ENCODE data around the gene GDPD5.

Gene GDPD5

GRCh38 chr11:75437966-75438659 lies 87.6 kb downstream of the GDPD5 start:
- no peak overlapping the region for H3K4me3 ChIP-seq (ENCODE audit: low read depth, low read length)
- peaks cover 8% of the 10 kb centered on the region for H3K27me3 ChIP-seq (ENCODE audit: control insufficient read depth, insufficient read depth, low read length)
- no peaks in the 10 kb centered on the region for H3K36me3 ChIP-seq (ENCODE audit: control insufficient read depth, insufficient read depth, low read length)
- H3K9me3 ChIP-seq (ENCODE audit: control insufficient read depth, insufficient read depth, low read length): no peaks in the 10 kb centered on the region
- H3K9ac ChIP-seq (ENCODE audit: low read depth, low read length): no peak overlapping the region
- H3K27ac ChIP-seq (ENCODE audit: low read depth, low read length): no peak overlapping the region
- H3K4me1 ChIP-seq (ENCODE audit: control insufficient read depth, insufficient read depth, low read length): peaks cover 6% of the 10 kb centered on the region; the same call in 1 of the 2 replicates

GRCh38 chr11:75436806-75437205 lies 88.9 kb downstream of the GDPD5 start:
- H3K9ac ChIP-seq (ENCODE audit: low read depth, low read length): no peak overlapping the region
- no peak overlapping the region for H3K27ac ChIP-seq (ENCODE audit: low read depth, low read length)
- peaks cover 22% of the 10 kb centered on the region for H3K27me3 ChIP-seq (ENCODE audit: control insufficient read depth, insufficient read depth, low read length)
- H3K36me3 ChIP-seq (ENCODE audit: control insufficient read depth, insufficient read depth, low read length): no peaks in the 10 kb centered on the region
- H3K4me1 ChIP-seq (ENCODE audit: control insufficient read depth, insufficient read depth, low read length): peaks cover 10% of the 10 kb centered on the region; the same call in 1 of the 2 replicates
- no peaks in the 10 kb centered on the region for H3K9me3 ChIP-seq (ENCODE audit: control insufficient read depth, insufficient read depth, low read length)
- no peak overlapping the region for H3K4me3 ChIP-seq (ENCODE audit: low read depth, low read length)

- Histone ChIP-seq H3K27ac (ENCODE audit: low read depth, low read length) (no peak overlapping the region), H3K27me3 (ENCODE audit: control insufficient read depth, insufficient read depth, low read length) (peaks cover 34% of the 10 kb centered on the region), H3K4me3 (ENCODE audit: low read depth, low read length) (no peak overlapping the region), H3K9ac (ENCODE audit: low read depth, low read length) (no peak overlapping the region), H3K4me1 (ENCODE audit: control insufficient read depth, insufficient read depth, low read length) (peaks cover 10% of the 10 kb centered on the region; the same call in 1 of the 2 replicates), H3K36me3 (ENCODE audit: control insufficient read depth, insufficient read depth, low read length) (no peaks in the 10 kb centered on the region), H3K9me3 (ENCODE audit: control insufficient read depth, insufficient read depth, low read length) (no peaks in the 10 kb centered on the region)
These were observed 90.2 kb downstream of the GDPD5 start for GRCh38 chr11:75435571-75435925.

GRCh38 chr11:75434886-75435570 lies 90.7 kb downstream of the GDPD5 start:
- H3K9me3 ChIP-seq (ENCODE audit: control insufficient read depth, insufficient read depth, low read length): no peaks in the 10 kb centered on the region
- H3K4me3 ChIP-seq (ENCODE audit: low read depth, low read length): no peak overlapping the region
- no peak overlapping the region for H3K27ac ChIP-seq (ENCODE audit: low read depth, low read length)
- H3K36me3 ChIP-seq (ENCODE audit: control insufficient read depth, insufficient read depth, low read length): no peaks in the 10 kb centered on the region
- peaks cover 39% of the 10 kb centered on the region for H3K27me3 ChIP-seq (ENCODE audit: control insufficient read depth, insufficient read depth, low read length)
- no peak overlapping the region for H3K9ac ChIP-seq (ENCODE audit: low read depth, low read length)
- peaks cover 10% of the 10 kb centered on the region; the same call in 1 of the 2 replicates for H3K4me1 ChIP-seq (ENCODE audit: control insufficient read depth, insufficient read depth, low read length)

DNA sequence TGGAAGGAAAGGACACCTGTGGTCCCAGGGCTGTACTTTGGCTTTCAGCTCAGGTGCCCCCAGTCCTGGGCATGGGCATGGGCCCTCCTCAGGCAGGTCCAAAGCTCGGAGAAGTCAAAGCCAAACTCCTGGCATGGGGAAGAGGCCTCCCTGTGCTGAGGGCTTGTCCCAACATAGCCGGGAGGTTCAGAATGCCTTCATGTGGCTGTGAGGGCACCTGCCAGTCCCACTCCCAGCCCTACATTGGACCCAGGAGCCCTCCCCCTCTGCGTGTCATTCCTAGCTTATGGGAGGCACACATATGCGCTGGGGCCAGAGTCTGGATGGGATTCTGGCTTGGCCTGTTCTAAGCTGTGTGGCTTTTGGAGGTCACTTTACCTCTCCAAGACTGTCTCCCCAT lies 91.7 kb downstream of the GDPD5 start:
- Histone ChIP-seq H3K27me3 (ENCODE audit: control insufficient read depth, insufficient read depth, low read length) (peaks cover 49% of the 10 kb centered on the region), H3K27ac (ENCODE audit: low read depth, low read length) (no peak overlapping the region)

GRCh38 chr11:75433443-75433842 lies 92.3 kb downstream of the GDPD5 start:
- Histone ChIP-seq H3K36me3 (ENCODE audit: control insufficient read depth, insufficient read depth, low read length) (no peaks in the 10 kb centered on the region), H3K27ac (ENCODE audit: low read depth, low read length) (no peak overlapping the region), H3K4me3 (ENCODE audit: low read depth, low read length) (0 out of 2 replicates have a peak overlapping the region, but pooled peaks have one; percentile 41), H3K4me1 (ENCODE audit: control insufficient read depth, insufficient read depth, low read length) (peaks cover 7% of the 10 kb centered on the region; the same call in 1 of the 2 replicates), H3K27me3 (ENCODE audit: control insufficient read depth, insufficient read depth, low read length) (peaks cover 55% of the 10 kb centered on the region), H3K9ac (ENCODE audit: low read depth, low read length) (no peak overlapping the region), H3K9me3 (ENCODE audit: control insufficient read depth, insufficient read depth, low read length) (peaks cover 10% of the 10 kb centered on the region)

More for the DNA sequence above, 91.7 kb downstream of the GDPD5 start:
- H3K9me3 ChIP-seq (ENCODE audit: control insufficient read depth, insufficient read depth, low read length): peaks cover 6% of the 10 kb centered on the region
- H3K36me3 ChIP-seq (ENCODE audit: control insufficient read depth, insufficient read depth, low read length): no peaks in the 10 kb centered on the region
- no peak overlapping the region for H3K9ac ChIP-seq (ENCODE audit: low read depth, low read length)
- H3K4me1 ChIP-seq (ENCODE audit: control insufficient read depth, insufficient read depth, low read length): peaks cover 10% of the 10 kb centered on the region; the same call in 1 of the 2 replicates
- H3K4me3 ChIP-seq (ENCODE audit: low read depth, low read length): no peak overlapping the region

GRCh38 chr11:75432911-75433321 lies 92.8 kb downstream of the GDPD5 start, which contains the start of gene KLHL35:
KLHL35 (minus strand) TSS chr11:75433203; CDS start chr11:75430629, 2,574 bp downstream.
- Histone ChIP-seq H3K36me3 (ENCODE audit: control insufficient read depth, insufficient read depth, low read length) (no peaks in the 10 kb centered on the region), H3K4me3 (ENCODE audit: low read depth, low read length) (peak within 1 kb of the TSS; percentile 41; the same call in 1 of the 2 replicates), H3K9ac (ENCODE audit: low read depth, low read length) (no peak within 1 kb of the TSS), H3K27me3 (ENCODE audit: control insufficient read depth, insufficient read depth, low read length) (peaks cover 60% of the 10 kb centered on the region), H3K9me3 (ENCODE audit: control insufficient read depth, insufficient read depth, low read length) (peaks cover 10% of the 10 kb centered on the region), H3K4me1 (ENCODE audit: control insufficient read depth, insufficient read depth, low read length) (peaks cover 7% of the 10 kb centered on the region; the same call in 1 of the 2 replicates), H3K27ac (ENCODE audit: low read depth, low read length) (no peak within 1 kb of the TSS)

DNA sequence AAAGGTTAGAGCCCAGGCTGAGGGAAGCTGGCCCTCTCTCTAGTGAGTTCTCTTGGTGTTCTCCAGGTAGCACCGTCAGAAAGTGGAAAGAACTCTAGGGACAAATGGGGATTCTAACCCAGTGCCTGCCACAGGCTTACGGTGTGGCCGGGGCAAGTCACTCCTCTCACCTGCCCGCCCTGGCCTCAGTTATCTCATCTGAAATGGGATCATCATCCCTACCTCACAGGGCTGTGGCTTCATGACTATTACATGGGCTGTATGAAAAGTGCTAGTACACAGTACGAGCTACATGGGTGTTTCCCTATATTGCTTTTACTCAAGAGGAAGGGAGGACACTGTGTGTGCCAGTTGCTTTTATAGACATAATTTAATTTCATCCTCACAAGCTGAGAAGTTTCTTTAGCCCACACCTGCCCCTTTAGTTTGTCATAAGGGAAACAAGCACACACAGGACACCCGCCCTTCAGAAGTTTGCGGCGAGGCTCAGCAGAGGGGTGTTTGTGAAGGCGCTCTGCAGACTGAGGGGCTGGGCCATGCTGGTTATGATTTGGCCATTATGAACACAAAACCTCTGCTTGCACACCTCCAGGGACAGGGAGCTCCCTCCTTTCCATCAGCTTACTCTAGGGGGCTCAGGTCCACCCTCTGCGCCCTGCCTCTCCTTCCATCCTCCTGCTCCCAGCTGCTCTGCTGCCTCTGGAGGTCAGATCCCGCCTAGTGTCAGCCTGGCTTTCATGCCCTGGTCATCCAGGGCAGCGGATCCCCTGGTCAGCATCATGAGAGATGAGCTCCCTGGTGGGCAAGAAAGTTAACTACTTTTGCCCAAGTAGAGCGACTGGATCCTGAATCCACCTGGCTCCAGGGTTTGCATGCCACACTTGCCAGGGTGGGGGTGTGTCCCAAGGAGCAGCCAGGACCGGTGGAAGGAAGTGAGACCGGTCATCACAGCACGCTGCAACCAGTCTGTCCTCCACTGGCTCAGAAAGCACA lies 93.9 kb downstream of the GDPD5 start:
- H3K9ac ChIP-seq (ENCODE audit: low read depth, low read length): no peak overlapping the region
- peak overlapping the region; percentile 41; the same call in 1 of the 2 replicates for H3K4me3 ChIP-seq (ENCODE audit: low read depth, low read length)
- no peak overlapping the region for H3K27ac ChIP-seq (ENCODE audit: low read depth, low read length)
- peaks cover 7% of the 10 kb centered on the region; the same call in 1 of the 2 replicates for H3K4me1 ChIP-seq (ENCODE audit: control insufficient read depth, insufficient read depth, low read length)
- H3K36me3 ChIP-seq (ENCODE audit: control insufficient read depth, insufficient read depth, low read length): no peaks in the 10 kb centered on the region
- H3K27me3 ChIP-seq (ENCODE audit: control insufficient read depth, insufficient read depth, low read length): peaks cover 70% of the 10 kb centered on the region
- peaks cover 10% of the 10 kb centered on the region for H3K9me3 ChIP-seq (ENCODE audit: control insufficient read depth, insufficient read depth, low read length)

GRCh38 chr11:75430714-75431532 lies 94.8 kb downstream of the GDPD5 start:
- peaks cover 10% of the 10 kb centered on the region for H3K9me3 ChIP-seq (ENCODE audit: control insufficient read depth, insufficient read depth, low read length)
- no peaks in the 10 kb centered on the region for H3K36me3 ChIP-seq (ENCODE audit: control insufficient read depth, insufficient read depth, low read length)
- peak overlapping the region; percentile 51 for H3K4me3 ChIP-seq (ENCODE audit: low read depth, low read length)
- peaks cover 76% of the 10 kb centered on the region for H3K27me3 ChIP-seq (ENCODE audit: control insufficient read depth, insufficient read depth, low read length)
- H3K9ac ChIP-seq (ENCODE audit: low read depth, low read length): no peak overlapping the region
- peaks cover 7% of the 10 kb centered on the region; the same call in 1 of the 2 replicates for H3K4me1 ChIP-seq (ENCODE audit: control insufficient read depth, insufficient read depth, low read length)
- no peak overlapping the region for H3K27ac ChIP-seq (ENCODE audit: low read depth, low read length)
